ENCODE results near the gene STRADB. TPM values are rescaled to one million over a fixed set of nuclear protein-coding genes. Genes with fewer than 3 reads are reported as not detected.
A peak's percentile ranks its signal among the peaks of the same experiment; 100 is the strongest.

The STRADB gene
- total and polyA plus RNA-seq, 5 donors, result 35.4 to 51.3 (median 46.9) TPM

DNA sequence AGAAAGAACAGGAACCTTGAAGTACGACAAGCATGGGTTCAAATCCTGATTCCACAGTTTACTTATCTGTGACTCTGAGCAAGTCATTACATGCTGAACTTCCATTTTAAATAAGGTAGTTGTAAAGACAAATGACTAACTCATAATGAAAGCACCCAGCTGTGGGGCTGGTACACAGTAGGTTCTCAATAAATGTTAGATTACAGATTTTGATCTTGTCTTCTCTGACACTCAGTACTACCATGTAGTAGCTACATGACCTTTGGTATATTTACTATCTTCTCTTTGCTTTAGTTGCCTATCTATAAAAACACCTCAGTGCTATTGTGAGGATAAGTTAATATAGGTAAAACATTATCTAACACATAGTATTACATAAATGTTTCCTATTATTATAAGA is 3.5 kb upstream of the STRADB start:
- WGBS, result 82% methylated on average over 1 of the region's 1 CpG
- ATAC-seq (no peak), DNase-seq (no peak)
- intact Hi-C loops (cut with DNase I), result no loop called here
- peaks cover 4% of the 10 kb centered on the region for H3K4me1 ChIP-seq (ENCODE audit: control insufficient read depth, insufficient read depth, low read length)
- H3K4me3 ChIP-seq (ENCODE audit: low read length), result no peak overlapping the region
- no peaks in the 10 kb centered on the region for H3K9me3 ChIP-seq (ENCODE audit: control insufficient read depth, low read length)
- H3K27me3 ChIP-seq (ENCODE audit: control insufficient read depth, insufficient read depth), result no peaks in the 10 kb centered on the region
- no peak overlapping the region for H3K27ac ChIP-seq (ENCODE audit: low read length)

DNA sequence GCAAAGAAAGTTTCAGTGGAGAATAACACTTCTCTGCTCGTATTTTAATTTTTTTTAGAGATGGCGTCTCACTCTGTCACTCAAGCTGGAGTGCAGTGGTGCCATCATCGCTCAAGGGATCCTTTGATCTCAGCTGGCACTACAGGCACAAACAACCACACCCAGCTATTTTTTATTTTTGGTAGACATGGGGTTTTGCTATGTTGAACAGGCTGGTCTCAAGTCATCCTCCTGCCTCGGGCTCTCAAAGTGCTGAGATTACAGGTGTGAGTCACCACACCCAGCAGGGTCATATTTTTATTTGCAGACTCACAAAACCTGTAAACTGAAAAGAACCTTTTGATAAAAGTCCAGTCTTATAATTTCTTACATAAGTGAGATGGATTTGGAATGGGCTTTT is 2.8 kb upstream of the STRADB start:
- no peak overlapping the region for H3K4me3 ChIP-seq (ENCODE audit: low read length)
- H3K4me1 ChIP-seq (ENCODE audit: control insufficient read depth, insufficient read depth, low read length), result peaks cover 4% of the 10 kb centered on the region
- 77% methylated on average over 4 of the region's 4 CpGs for WGBS
- H3K27ac ChIP-seq (ENCODE audit: low read length), result no peak overlapping the region
- intact Hi-C loops (cut with DNase I), result no loop called here
- DNase-seq (no peak), ATAC-seq (no peak)
- no peaks in the 10 kb centered on the region for H3K27me3 ChIP-seq (ENCODE audit: control insufficient read depth, insufficient read depth)
- no peaks in the 10 kb centered on the region for H3K9me3 ChIP-seq (ENCODE audit: control insufficient read depth, low read length)

DNA sequence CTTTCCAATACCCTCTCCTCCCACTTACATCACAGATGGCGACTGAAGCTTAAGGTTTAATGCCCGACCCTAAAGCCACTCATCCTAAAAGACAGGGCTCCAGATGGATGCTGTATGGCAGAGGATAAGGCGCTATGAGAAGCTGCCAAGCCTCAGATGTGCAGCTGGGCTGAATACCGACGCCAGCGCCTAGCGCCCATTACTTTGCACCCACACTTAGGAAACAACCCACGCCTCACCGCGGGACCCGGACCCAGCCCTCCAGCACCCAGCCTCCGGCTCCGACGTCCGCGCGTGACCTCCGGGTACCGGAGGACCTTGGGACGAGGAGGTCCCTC is 617 bp upstream of the STRADB start:
- WGBS, result under 1% methylated on average over 20 of the region's 20 CpGs
- Histone ChIP-seq H3K27me3 (ENCODE audit: control insufficient read depth, insufficient read depth) (no peaks in the 10 kb centered on the region), H3K4me3 (ENCODE audit: low read length) (peak overlapping the region; percentile 75), H3K9me3 (ENCODE audit: control insufficient read depth, low read length) (no peaks in the 10 kb centered on the region), H3K4me1 (ENCODE audit: control insufficient read depth, insufficient read depth, low read length) (peaks cover 3% of the 10 kb centered on the region), H3K27ac (ENCODE audit: low read length) (peak overlapping the region; percentile 69)
- ATAC-seq (peak; percentile 44 to 61), DNase-seq (no peak)
- intact Hi-C loops (cut with DNase I), result loop anchor here in 3 of 4 donors (5.0 kb wide), 1 partner anchor 44 kb away; no protein-coding TSS in a partner anchor

DNA sequence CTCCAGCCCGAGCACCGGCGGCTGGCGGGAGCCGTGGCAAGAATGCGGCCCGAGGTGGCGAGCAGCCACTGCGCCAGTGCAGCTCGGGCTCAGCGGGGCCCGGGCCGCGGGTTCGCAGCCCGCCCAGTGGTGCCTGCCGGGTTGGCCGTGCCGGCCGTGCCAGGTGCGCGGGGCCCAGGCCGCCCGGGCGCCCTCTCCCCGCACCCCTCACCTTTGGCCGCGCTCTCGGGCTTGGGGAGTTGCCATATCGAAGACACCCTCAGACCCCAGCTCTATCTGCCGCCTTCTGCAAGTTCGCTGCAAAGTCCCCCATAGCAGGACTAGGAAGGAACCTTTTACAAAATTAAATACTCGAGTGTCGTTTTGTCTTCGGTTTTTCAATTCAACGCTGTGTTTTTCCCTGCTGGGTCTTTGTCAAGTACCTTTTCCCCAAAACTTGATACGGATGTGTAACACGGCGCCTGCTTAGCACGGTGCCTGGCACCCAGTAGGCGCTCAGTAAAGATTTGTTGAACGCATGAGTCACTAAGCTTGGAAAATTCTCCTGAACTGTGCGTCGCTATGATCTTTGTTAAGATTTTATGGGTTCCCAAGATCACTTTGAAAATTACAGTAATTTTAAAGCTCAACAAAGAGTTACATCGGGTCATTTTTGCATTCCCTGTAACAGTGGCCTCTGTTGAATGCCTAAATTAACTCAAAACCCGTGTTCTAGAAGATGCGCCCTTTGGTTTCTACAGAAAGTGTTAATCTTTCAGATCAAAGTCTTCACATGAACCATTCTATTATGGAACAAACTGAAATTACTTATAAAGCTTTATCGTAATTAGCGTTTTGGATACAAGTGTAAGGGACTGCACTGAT is 750 bp downstream of the STRADB start:
- DNase-seq (peak in 1 of 3 donors; percentile 51), ATAC-seq (peak; percentile 34 to 47)
- H3K4me1 ChIP-seq (ENCODE audit: control insufficient read depth, insufficient read depth, low read length), result peaks cover 3% of the 10 kb centered on the region
- 13% methylated on average over 49 of the region's 49 CpGs for WGBS
- no peaks in the 10 kb centered on the region for H3K9me3 ChIP-seq (ENCODE audit: control insufficient read depth, low read length)
- H3K27ac ChIP-seq (ENCODE audit: low read length), result peak overlapping the region; percentile 77
- peak overlapping the region; percentile 75 for H3K4me3 ChIP-seq (ENCODE audit: low read length)
- intact Hi-C loops (cut with DNase I), result loop anchor here in 3 of 4 donors (5.0 kb wide), 1 partner anchor 45 kb away; no protein-coding TSS in a partner anchor
- no peaks in the 10 kb centered on the region for H3K27me3 ChIP-seq (ENCODE audit: control insufficient read depth, insufficient read depth)

DNA sequence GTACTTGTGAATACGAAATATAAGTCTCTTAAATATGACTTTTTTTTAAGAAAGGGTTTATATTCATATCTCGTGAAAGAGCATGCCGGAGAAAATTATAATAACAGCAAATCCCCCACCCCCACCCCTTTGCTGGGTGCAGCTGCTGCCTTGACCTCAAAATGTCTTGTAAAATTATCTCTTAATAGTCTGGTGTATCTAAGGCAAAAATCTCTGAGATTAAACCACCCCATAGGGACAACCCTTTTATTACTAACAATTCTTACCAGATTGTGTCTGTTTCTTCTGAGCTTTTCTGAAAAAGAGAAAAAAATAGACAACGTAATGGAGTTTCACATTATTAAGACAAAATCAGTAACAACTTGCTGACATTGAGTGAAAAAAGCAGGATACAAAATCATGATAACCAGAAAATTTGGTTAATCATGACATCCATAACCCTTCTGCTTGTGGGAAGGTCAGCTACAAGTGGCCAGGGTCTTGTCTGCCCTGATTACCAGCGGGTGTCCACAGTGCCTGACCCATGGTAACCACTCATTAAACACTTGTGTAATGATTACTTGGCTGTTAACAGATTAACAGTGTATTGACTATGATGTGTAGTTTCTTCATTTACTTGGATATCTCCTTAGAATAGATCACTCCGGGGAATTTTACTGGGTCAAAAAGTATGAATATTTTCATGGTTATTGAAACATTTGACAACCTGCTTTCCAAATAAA is 1.5 kb downstream of the STRADB start:
- intact Hi-C loops (cut with DNase I), result loop anchor here in 3 of 4 donors (5.0 kb wide), 1 partner anchor 46 kb away; no protein-coding TSS in a partner anchor
- peak overlapping the region; percentile 75 for H3K4me3 ChIP-seq (ENCODE audit: low read length)

DNA sequence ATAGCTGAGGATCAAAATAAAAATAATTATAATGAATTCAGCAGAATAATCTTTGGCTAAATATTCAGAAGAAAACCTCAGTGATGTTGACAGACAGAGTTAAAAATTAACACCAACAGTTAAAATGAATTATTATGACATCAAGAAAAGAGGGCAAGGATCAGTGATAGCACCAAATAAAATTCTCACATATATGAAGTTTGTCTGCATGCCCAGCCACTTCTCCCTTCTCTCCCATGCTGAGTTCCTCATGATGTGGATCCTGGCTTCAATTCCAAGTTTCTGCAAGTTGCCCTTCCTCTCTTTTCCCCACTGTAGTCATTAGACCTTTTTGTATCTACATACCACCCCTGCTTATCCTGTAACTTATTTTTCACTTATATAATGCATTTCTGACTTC is 6.8 kb downstream of the STRADB start:
- DNase-seq, result no peak
- ATAC-seq, result no peak
- H3K27ac ChIP-seq (ENCODE audit: low read length), result no peak overlapping the region
- no peak overlapping the region for H3K4me3 ChIP-seq (ENCODE audit: low read length)
- intact Hi-C loops (cut with DNase I), result no loop called here
- no peaks in the 10 kb centered on the region for H3K4me1 ChIP-seq (ENCODE audit: control insufficient read depth, insufficient read depth, low read length)
- no peaks in the 10 kb centered on the region for H3K27me3 ChIP-seq (ENCODE audit: control insufficient read depth, insufficient read depth)
- no peaks in the 10 kb centered on the region for H3K9me3 ChIP-seq (ENCODE audit: control insufficient read depth, low read length)

More for the DNA sequence above, 1.5 kb downstream of the STRADB start:
- Histone ChIP-seq H3K9me3 (ENCODE audit: control insufficient read depth, low read length) (no peaks in the 10 kb centered on the region), H3K27ac (ENCODE audit: low read length) (no peak overlapping the region), H3K4me1 (ENCODE audit: control insufficient read depth, insufficient read depth, low read length) (no peaks in the 10 kb centered on the region), H3K27me3 (ENCODE audit: control insufficient read depth, insufficient read depth) (no peaks in the 10 kb centered on the region)
- ATAC-seq, result no peak
- WGBS, result 87% methylated on average over 6 of the region's 6 CpGs
- DNase-seq, result no peak

DNA sequence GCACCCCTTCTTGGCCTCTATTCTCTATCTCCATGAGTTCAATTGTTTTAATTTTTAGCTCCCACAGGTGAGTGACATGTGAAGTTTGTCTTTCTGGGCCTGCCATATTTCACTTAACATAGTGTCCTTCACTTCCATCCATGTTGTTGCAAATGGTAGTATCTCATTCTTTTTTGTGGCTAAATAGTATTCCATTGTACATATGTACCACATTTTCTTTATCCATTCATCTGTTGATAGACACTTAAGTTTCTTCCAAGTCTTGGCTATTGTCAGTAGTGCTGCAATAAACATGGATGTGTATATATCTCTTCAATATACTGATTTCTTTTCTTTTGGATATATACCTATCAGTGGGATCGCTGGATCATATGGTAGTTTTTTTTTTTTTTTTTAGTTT is 9.0 kb downstream of the STRADB start:
- intact Hi-C loops (cut with DNase I), result no loop called here
- peaks cover 3% of the 10 kb centered on the region for H3K4me1 ChIP-seq (ENCODE audit: control insufficient read depth, insufficient read depth, low read length)
- WGBS, result 96% methylated on average over 1 of the region's 1 CpG
- no peaks in the 10 kb centered on the region for H3K27me3 ChIP-seq (ENCODE audit: control insufficient read depth, insufficient read depth)
- DNase-seq (no peak), ATAC-seq (no peak)
- no peak overlapping the region for H3K27ac ChIP-seq (ENCODE audit: low read length)
- no peak overlapping the region for H3K4me3 ChIP-seq (ENCODE audit: low read length)
- no peaks in the 10 kb centered on the region for H3K9me3 ChIP-seq (ENCODE audit: control insufficient read depth, low read length)

DNA sequence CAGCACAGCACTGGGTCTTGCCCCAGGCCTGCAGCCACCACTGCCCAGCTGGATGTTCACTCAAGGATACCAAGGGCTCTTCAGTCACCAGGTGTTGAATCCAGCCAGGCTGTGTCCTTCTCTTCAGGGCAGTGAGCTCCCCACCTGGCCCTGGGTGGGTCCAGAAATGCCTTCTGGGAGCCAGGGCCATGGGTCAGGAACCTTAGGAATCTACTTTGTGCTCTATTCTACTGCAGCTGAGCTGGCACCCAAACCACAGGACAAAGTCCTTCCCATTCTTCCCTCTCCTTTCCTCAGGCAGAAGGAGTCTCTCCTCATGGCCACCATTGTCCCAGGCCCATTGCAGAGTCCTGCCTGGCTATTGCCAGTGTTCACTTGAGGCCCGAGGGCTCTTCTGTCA is 13.0 kb downstream of the STRADB start:
- intact Hi-C loops (cut with DNase I), result no loop called here
- H3K27me3 ChIP-seq (ENCODE audit: control insufficient read depth, insufficient read depth), result no peaks in the 10 kb centered on the region
- WGBS, result 93% methylated on average over 1 of the region's 1 CpG
- no peaks in the 10 kb centered on the region for H3K9me3 ChIP-seq (ENCODE audit: control insufficient read depth, low read length)
- H3K4me3 ChIP-seq (ENCODE audit: low read length), result no peak overlapping the region
- peaks cover 5% of the 10 kb centered on the region for H3K4me1 ChIP-seq (ENCODE audit: control insufficient read depth, insufficient read depth, low read length)
- ATAC-seq (no peak), DNase-seq (no peak)
- no peak overlapping the region for H3K27ac ChIP-seq (ENCODE audit: low read length)

DNA sequence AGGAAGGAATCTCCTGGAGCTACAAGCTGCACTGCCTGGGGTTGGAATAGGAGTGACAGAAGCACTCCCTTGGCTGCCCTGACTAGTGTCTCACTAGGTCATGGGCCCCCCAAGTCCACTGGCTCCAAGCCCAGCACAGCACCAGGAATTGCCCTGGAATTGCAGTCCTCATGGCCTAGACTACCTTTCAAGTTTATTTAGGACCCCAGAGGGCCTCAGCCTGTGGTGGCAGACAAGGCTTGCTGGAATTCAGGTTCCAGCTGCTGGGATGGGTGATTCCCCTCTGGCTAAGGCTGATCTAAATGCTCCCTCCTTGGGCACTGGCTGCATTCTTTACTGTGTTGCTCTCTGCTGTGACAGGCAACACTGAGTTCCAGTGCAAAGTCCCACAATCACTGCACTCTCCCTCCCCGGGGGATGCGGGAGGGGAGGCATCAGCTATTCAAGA is 14.0 kb downstream of the STRADB start:
- ATAC-seq (peak; percentile 59 to 62), DNase-seq (peak; percentile 21 to 62 (median 49))
- Histone ChIP-seq H3K27me3 (ENCODE audit: control insufficient read depth, insufficient read depth) (no peaks in the 10 kb centered on the region), H3K4me3 (ENCODE audit: low read length) (no peak overlapping the region), H3K4me1 (ENCODE audit: control insufficient read depth, insufficient read depth, low read length) (peaks cover 5% of the 10 kb centered on the region), H3K27ac (ENCODE audit: low read length) (no peak overlapping the region), H3K9me3 (ENCODE audit: control insufficient read depth, low read length) (no peaks in the 10 kb centered on the region)
- intact Hi-C loops (cut with DNase I), result no loop called here
- 85% methylated on average over 2 of the region's 2 CpGs for WGBS

DNA sequence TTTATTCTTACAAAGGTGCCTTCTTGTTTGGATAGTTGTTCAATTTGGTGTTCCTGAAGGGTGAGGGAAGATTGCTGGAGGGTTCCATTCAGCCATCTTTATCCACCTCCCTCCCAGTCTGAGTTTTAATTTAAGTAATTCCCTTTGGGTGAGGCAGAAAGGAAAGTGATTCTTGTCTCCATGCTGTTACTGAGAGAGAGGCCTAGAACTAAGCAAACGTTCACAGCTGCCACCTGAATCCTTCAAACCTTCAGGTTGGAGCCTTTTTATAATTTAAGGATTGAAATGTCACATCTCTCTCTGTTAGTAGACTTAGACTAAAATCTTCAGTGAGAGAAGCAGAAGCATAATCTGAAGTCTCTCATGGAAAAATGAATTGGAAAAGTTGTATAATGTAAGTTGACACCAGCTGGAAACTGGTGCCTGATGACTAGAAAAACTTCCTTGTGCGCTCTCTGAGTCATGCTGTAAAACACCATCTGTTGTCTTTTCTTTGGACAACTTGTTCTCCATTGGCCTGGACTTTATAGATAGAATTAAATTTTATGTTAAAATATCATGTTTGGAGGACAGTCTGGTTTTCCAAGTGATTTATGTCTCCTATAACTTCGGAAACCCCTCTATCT is 14.6 kb downstream of the STRADB start:
- Histone ChIP-seq H3K4me1 (ENCODE audit: control insufficient read depth, insufficient read depth, low read length) (peaks cover 5% of the 10 kb centered on the region), H3K27ac (ENCODE audit: low read length) (no peak overlapping the region), H3K27me3 (ENCODE audit: control insufficient read depth, insufficient read depth) (no peaks in the 10 kb centered on the region), H3K9me3 (ENCODE audit: control insufficient read depth, low read length) (no peaks in the 10 kb centered on the region), H3K4me3 (ENCODE audit: low read length) (no peak overlapping the region)
- DNase-seq, result no peak
- ATAC-seq, result peak; percentile 69 to 72
- WGBS, result 62% methylated on average over 3 of the region's 3 CpGs
- intact Hi-C loops (cut with DNase I), result no loop called here

DNA sequence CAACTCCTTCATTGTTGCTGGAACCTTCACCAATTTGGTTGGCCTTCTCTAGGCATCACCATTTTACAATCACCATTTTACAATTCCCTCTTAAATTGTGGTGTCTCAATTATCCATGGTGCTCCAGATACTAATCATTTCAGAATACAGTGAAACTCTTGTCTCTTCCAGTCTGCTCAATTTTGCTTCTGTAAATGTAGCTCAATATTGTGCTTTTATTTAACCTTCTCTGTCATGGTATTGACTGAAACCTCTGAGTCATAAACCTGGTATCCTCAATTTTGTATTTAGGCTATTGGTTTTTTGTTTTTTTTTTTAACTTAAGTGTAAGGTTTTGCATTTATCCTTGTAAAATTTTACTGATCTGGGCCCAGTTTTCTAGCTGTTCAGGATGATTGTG is 16.1 kb downstream of the STRADB start:
- Histone ChIP-seq H3K4me1 (ENCODE audit: control insufficient read depth, insufficient read depth, low read length) (peaks cover 5% of the 10 kb centered on the region), H3K27ac (ENCODE audit: low read length) (no peak overlapping the region), H3K4me3 (ENCODE audit: low read length) (no peak overlapping the region), H3K27me3 (ENCODE audit: control insufficient read depth, insufficient read depth) (no peaks in the 10 kb centered on the region), H3K9me3 (ENCODE audit: control insufficient read depth, low read length) (no peaks in the 10 kb centered on the region)
- intact Hi-C loops (cut with DNase I), result no loop called here
- no peak for ATAC-seq
- DNase-seq, result no peak
